H1 (cell line): ENCODE data around the gene RHOB. TPM values are rescaled to one million over a fixed set of nuclear protein-coding genes. Genes with fewer than 3 reads are reported as not detected.

Experiments
- CTCF ChIA-PET: fragments of 300-600 bp; sonication (Branson Sonifier 250); formaldehyde crosslinking; loops from one replicate; lab custom pipeline; 2021; ENCODE audit not compliant: partially characterized antibody; lab: Charles Lee
- POLR2A ChIA-PET: fragments of 300-600 bp; sonication (Branson Sonifier 250); formaldehyde crosslinking; loops from one replicate; lab custom pipeline; 2021; ENCODE audit warnings: inconsistent platforms; ENCODE audit not compliant: partially characterized antibody; lab: Charles Lee
- DNase-seq, 2 experiments: peaks; one replicate each; pipeline versions ENCODE4 v3.0.0 to v3.0.0-alpha.2; 2010 to 2022; ENCODE audit warnings: low spot score in 2 of 2, low read depth in 1 of 2, mixed read lengths in 1 of 2
- FAIRE-seq: peaks from 2 replicates; lab custom pipeline; 2011; peaks lifted over from hg19 to GRCh38; lab: Jason Lieb, UNC
- H2AFZ ChIP-seq: 2 replicates; pipeline ENCODE4 v1.8.1; 2012; ENCODE audit warnings: low read length, inconsistent platforms
- H2AK5ac ChIP-seq: 2 replicates; pipeline ENCODE4 v1.6.1; 2013; ENCODE audit warnings: low read depth, low read length
- H2BK120ac ChIP-seq: replicated peaks from 2 replicates; pipeline ENCODE3; 2013; ENCODE audit warnings: low read depth, low read length, inconsistent platforms
- H2BK12ac ChIP-seq: 2 replicates; pipeline ENCODE4 v1.6.1; 2013; ENCODE audit warnings: low read depth, low read length
- H2BK15ac ChIP-seq: 2 replicates; pipeline ENCODE4 v1.6.1; 2013; ENCODE audit warnings: low read length
- H2BK20ac ChIP-seq: 2 replicates; pipeline ENCODE4 v1.6.1; 2013; ENCODE audit warnings: low read length
- H2BK5ac ChIP-seq: 2 replicates; pipeline ENCODE4 v1.6.1; 2013; ENCODE audit warnings: low read depth, low read length
- H3K14ac ChIP-seq: 2 replicates; pipeline ENCODE4 v1.6.1; 2013; ENCODE audit warnings: inconsistent platforms; ENCODE audit not compliant: insufficient read length
- H3K18ac ChIP-seq: 2 replicates; pipeline ENCODE4 v1.6.1; 2013; ENCODE audit warnings: low read length; ENCODE audit errors: extremely low read depth
- H3K23ac ChIP-seq: 2 replicates; pipeline ENCODE4 v1.6.1; 2013; ENCODE audit warnings: inconsistent platforms; ENCODE audit not compliant: insufficient read length
- H3K23me2 ChIP-seq: 2 replicates; pipeline ENCODE4 v1.6.1; 2013; ENCODE audit warnings: low read depth, low read length
- H3K27ac ChIP-seq: 2 replicates; pipeline ENCODE4 v1.6.1; 2011; ENCODE audit warnings: low read depth, low read length, inconsistent platforms
- H3K27me3 ChIP-seq, 4 experiments: replicated peaks in 1 of 4; 1 replicate in 1 of 4; 2 replicates in 3 of 4; pipeline versions ENCODE4 v1.6.1 to v1.8.1; 2011 to 2013; ENCODE audit warnings: low read length in 3 of 4, mild to moderate bottlenecking in 3 of 4, inconsistent platforms in 2 of 4, mixed read lengths in 2 of 4, moderate library complexity in 1 of 4; ENCODE audit not compliant: control insufficient read depth in 3 of 4, insufficient read depth in 3 of 4; ENCODE audit errors: extremely low read depth in 1 of 4
- H3K36me3 ChIP-seq, 4 experiments: 2 replicates each; pipeline versions ENCODE4 v1.6.1 to v1.8.1; 2011 to 2013; ENCODE audit warnings: mild to moderate bottlenecking in 4 of 4, low read length in 3 of 4, moderate library complexity in 2 of 4, control low read depth in 1 of 4, inconsistent platforms in 1 of 4; ENCODE audit not compliant: insufficient read depth in 4 of 4, control insufficient read depth in 2 of 4
- H3K4ac ChIP-seq: replicated peaks from 2 replicates; pipeline ENCODE3; 2013; ENCODE audit warnings: low read length, low read depth, mixed read lengths, inconsistent platforms; ENCODE audit not compliant: insufficient read length
- H3K4me1 ChIP-seq, 4 experiments: replicated peaks in 1 of 4; 1 replicate in 1 of 4; 2 replicates in 3 of 4; pipeline versions ENCODE4 v1.6.1 to v1.8.1; 2011 to 2013; ENCODE audit warnings: low read length in 3 of 4, inconsistent platforms in 2 of 4, mixed read lengths in 1 of 4; ENCODE audit not compliant: insufficient read depth in 4 of 4, control insufficient read depth in 3 of 4
- H3K4me2 ChIP-seq, 2 experiments: 2 replicates each; pipeline versions ENCODE4 v1.6.1 to v1.8.1; 2011 to 2013; ENCODE audit warnings: low read depth in 2 of 2, low read length in 2 of 2, control low read depth in 1 of 2, inconsistent platforms in 1 of 2, mild to moderate bottlenecking in 1 of 2; ENCODE audit not compliant: insufficient read depth in 1 of 2
- H3K4me3 ChIP-seq, 4 experiments: fragments of 200-600, 300-600 bp in 1 of 4; sonication (generic), shearing (Covaris generic), sonication (Bioruptor Twin) in 1 of 4; 2 replicates each; pipeline versions ENCODE4 v1.5.1 to v1.8.1; 2011 to 2016; ENCODE audit warnings: low read length in 4 of 4, low read depth in 3 of 4, control low read depth in 2 of 4, inconsistent platforms in 2 of 4, mild to moderate bottlenecking in 2 of 4, mixed read lengths in 1 of 4, moderate library complexity in 1 of 4; ENCODE audit not compliant: insufficient read depth in 2 of 4; ENCODE audit errors: extremely low read depth in 1 of 4
- H3K56ac ChIP-seq: replicated peaks from 2 replicates; pipeline ENCODE3; 2013; ENCODE audit warnings: low read depth, mild to moderate bottlenecking, mixed read lengths, low read length, inconsistent platforms; ENCODE audit not compliant: insufficient read length
- H3K79me1 ChIP-seq: 2 replicates; pipeline ENCODE4 v1.6.1; 2013; ENCODE audit warnings: low read depth, low read length, control low read depth
- H3K79me2 ChIP-seq, 2 experiments: 2 replicates each; pipeline versions ENCODE4 v1.6.1 to v1.8.1; 2012 to 2013; ENCODE audit warnings: low read length in 2 of 2, mild to moderate bottlenecking in 2 of 2, inconsistent platforms in 1 of 2; ENCODE audit not compliant: insufficient read depth in 2 of 2, control insufficient read depth in 1 of 2
- H3K9ac ChIP-seq, 4 experiments: replicated peaks in 1 of 4; 1 replicate in 1 of 4; 2 replicates in 3 of 4; pipeline versions ENCODE4 v1.6.1 to v1.8.1; 2011 to 2013; ENCODE audit warnings: low read depth in 3 of 4, low read length in 3 of 4, control low read depth in 2 of 4, mild to moderate bottlenecking in 2 of 4, moderate library complexity in 2 of 4, inconsistent platforms in 1 of 4; ENCODE audit errors: extremely low read depth in 1 of 4
- H3K9me3 ChIP-seq, 2 experiments: 2 replicates each; pipeline versions ENCODE4 v1.6.1 to v1.8.1; 2012 to 2013; ENCODE audit warnings: mild to moderate bottlenecking in 2 of 2, moderate library complexity in 2 of 2, control low read depth in 1 of 2, inconsistent platforms in 1 of 2, low read depth in 1 of 2, low read length in 1 of 2, mixed read lengths in 1 of 2; ENCODE audit not compliant: insufficient read depth in 2 of 2
- H4K20me1 ChIP-seq, 2 experiments: replicated peaks in 1 of 2; 2 replicates each; pipeline versions ENCODE3 to v1.8.1; 2011 to 2013; ENCODE audit warnings: inconsistent platforms in 2 of 2, low read length in 2 of 2, mild to moderate bottlenecking in 1 of 2; ENCODE audit not compliant: insufficient read depth in 2 of 2, control insufficient read depth in 1 of 2
- H4K5ac ChIP-seq: 2 replicates; pipeline ENCODE4 v1.6.1; 2013; ENCODE audit warnings: low read length, low read depth, mixed read lengths, inconsistent platforms; ENCODE audit not compliant: insufficient read length
- H4K8ac ChIP-seq: 2 replicates; pipeline ENCODE4 v1.8.0; 2013; ENCODE audit warnings: mild to moderate bottlenecking, moderate library complexity, low read length, inconsistent platforms; ENCODE audit not compliant: insufficient read depth; ENCODE audit errors: extremely low read depth
- H4K91ac ChIP-seq: replicated peaks from 2 replicates; pipeline ENCODE3; 2013; ENCODE audit warnings: low read length, mixed read lengths, inconsistent platforms; ENCODE audit not compliant: insufficient read length
- ASH2L ChIP-seq: fragments of 200-600, 300-600 bp; sonication (generic); IDR thresholded peaks from one replicate; pipeline ENCODE4 v1.7.1; 2017; ENCODE audit warnings: low read length
- CTCF ChIP-seq, 3 experiments: IDR thresholded peaks; 1 replicate in 2 of 3; 2 replicates in 1 of 3; pipeline versions ENCODE4 v1.5.1 to v1.6.1; 2011; ENCODE audit warnings: low read length in 3 of 3, mild to moderate bottlenecking in 3 of 3, inconsistent platforms in 2 of 3, low read depth in 1 of 3, moderate library complexity in 1 of 3; ENCODE audit not compliant: insufficient read depth in 1 of 3; ENCODE audit errors: control extremely low read depth in 1 of 3
- KDM4A ChIP-seq: IDR thresholded peaks from one replicate; pipeline ENCODE4 v1.7.1; 2012; ENCODE audit warnings: low read depth, mild to moderate bottlenecking, moderate library complexity, low read length, inconsistent platforms; ENCODE audit not compliant: severe bottlenecking
- SIX5 ChIP-seq: IDR thresholded peaks from 2 replicates; pipeline ENCODE4 v1.6.1; 2011; ENCODE audit warnings: mild to moderate bottlenecking, low read depth, low read length
- SP4 ChIP-seq: IDR thresholded peaks from 2 replicates; pipeline ENCODE4 v1.6.1; 2012; ENCODE audit warnings: low read length, inconsistent platforms
- WGBS, 2 experiments: shearing (Covaris generic) in 1 of 2; methylation state at CpG; one replicate each; pipeline versions ENCODE4 v1.1.6 to v1.1.7; 2013 to 2015; ENCODE audit warnings: low lambda C conversion rate in 2 of 2, mixed read lengths in 2 of 2, inconsistent platforms in 1 of 2, low coverage in 1 of 2, missing lambda C conversion rate in 1 of 2; ENCODE audit not compliant: insufficient replicate concordance in 2 of 2, insufficient coverage in 1 of 2, insufficient read length in 1 of 2; ENCODE audit errors: extremely low coverage in 1 of 2, missing lambda C conversion rate in 1 of 2; 5-methylcytosine and 5-hydroxymethylcytosine counted together
- polyA plus RNA-seq, 7 experiments: library from polyadenylated mRNA; depleted of rRNA in 3 of 7; stranded (reverse) in 5 of 7; unstranded in 2 of 7; fragments of >200 nt in 5 of 7; fragments of 200-250 nt in 2 of 7; gene quantifications; 1 replicate in 5 of 7; 2 replicates in 1 of 7; 4 replicates in 1 of 7; pipeline versions ENCODE4 v1.2.1 to v1.2.3, GENCODE V29; 2011 to 2013; ENCODE audit warnings: missing spikeins in 2 of 7, mixed read lengths in 2 of 7
- total RNA-seq: library from RNA; stranded (reverse); fragmentation: NEBNext Ultra II Directional; extraction: Animal tissue kit (Norgen Biotek cat#: 25700); gene quantifications from 2 replicates; pipeline ENCODE4 v1.2.1, GENCODE V29; 2021

The RHOB gene
- total and polyA plus RNA-seq, 2 of the 8 experiments (the other 6 are each of a cell fraction or from before 2014, with no cell fraction given) = 9.3 to 9.5 TPM

- H2AK5ac ChIP-seq = no peak overlapping the region
- ChIA-PET POLR2A (interaction anchor here (0.6 to 3.7 kb wide), 78 partner anchors 9 to 531 kb away, joined by 3 to 57 read pairs (median 5); partner anchors contain the start of genes GDF7, HS1BP3 and SDC1), CTCF (interaction anchor here (0.6 to 13.5 kb wide), 24 partner anchors 9 to 221 kb away, joined by 3 to 367 read pairs (median 4); partner anchors contain the start of gene HS1BP3)
- H4K8ac ChIP-seq = peak overlapping the region; percentile 94
- peaks cover 14% of the 10 kb centered on the region; the same call in 1 of the 2 replicates for H3K23me2 ChIP-seq
- H3K27me3 ChIP-seq = peaks cover 15 to 45% (median 35%) of the 10 kb centered on the region in 4 experiments
- no peak overlapping the region for H3K14ac ChIP-seq
- WGBS, 2 experiments = 17% methylated on average over 42 of the region's 42 CpGs; no CpG with 5 or more reads in 1 of the 2 experiments
- no peaks in the 10 kb centered on the region for H3K9me3 ChIP-seq
- no peak overlapping the region for H4K91ac ChIP-seq
- H2AFZ ChIP-seq = no peak overlapping the region
- H3K9ac ChIP-seq = peak overlapping the region in 1 of 4 experiments; percentile 27; a peak in 2 of 7 replicates
- H2BK15ac ChIP-seq = no peak overlapping the region
- peaks cover 12% of the 10 kb centered on the region in 2 experiments for H4K20me1 ChIP-seq
- peaks cover 9 to 16% (median 13%) of the 10 kb centered on the region in 4 experiments for H3K4me1 ChIP-seq
- no peak overlapping the region for H3K4ac ChIP-seq
- H3K27ac ChIP-seq = no peak overlapping the region
- H3K56ac ChIP-seq = peak overlapping the region; percentile 39
- H3K18ac ChIP-seq = no peak overlapping the region; the same call in 1 of the 2 replicates
- no peak overlapping the region for H2BK120ac ChIP-seq
- H3K36me3 ChIP-seq = no peaks in the 10 kb centered on the region
- TF ChIP-seq CTCF (IDR thresholded peaks at IDR 0.05; ENCODE audit: control extremely low read depth in 1 of 3, insufficient read depth in 1 of 3, low read depth in 1 of 3, low read length in 3 of 3) (peak in 1 of 3 experiments; percentile 12; a peak in 1 of 4 replicates), SIX5 (no peak), KDM4A (peak; percentile 28), SP4 (no peak), ASH2L (peak; percentile 44)
- FAIRE-seq (no peak), DNase-seq (no peak)
- no peak overlapping the region for H3K23ac ChIP-seq
- peak overlapping the region; percentile 58 for H4K5ac ChIP-seq
- no peak overlapping the region for H2BK20ac ChIP-seq
- no peaks in the 10 kb centered on the region for H3K79me1 ChIP-seq
- H3K4me3 ChIP-seq = peak overlapping the region; percentile 25 to 73 (median 52)
- H3K4me2 ChIP-seq = peak overlapping the region; percentile 98 to 99
- H2BK5ac ChIP-seq = no peak overlapping the region; the same call in 1 of the 2 replicates
- no peaks in the 10 kb centered on the region for H3K79me2 ChIP-seq
- 0 out of 2 replicates have a peak overlapping the region, but pooled peaks have one; percentile 27 for H2BK12ac ChIP-seq
These were observed 488 bp upstream of the RHOB start for GRCh38 chr2:20446255-20446916.
